NB4 (cell line): ENCODE results near the gene CST9.

ENCODE experiments used
- DNase-seq: peaks from one replicate; pipeline ENCODE4 v3.0.0; 2010; ENCODE audit warnings: low read depth
- H3K4me3 ChIP-seq: one replicate; pipeline ENCODE4 v1.5.1; 2011; ENCODE audit warnings: mild to moderate bottlenecking, low read depth, low read length, moderate library complexity
- CTCF ChIP-seq: IDR thresholded peaks from one replicate; pipeline ENCODE4 v1.5.1; 2012; ENCODE audit warnings: low read depth, low read length
- MAX ChIP-seq: IDR thresholded peaks from 2 replicates; pipeline ENCODE4 v1.6.1; 2011; ENCODE audit warnings: low read depth, low read length
- MYC ChIP-seq: IDR thresholded peaks from 2 replicates; pipeline ENCODE4 v1.6.1; 2011; ENCODE audit warnings: low read depth, low read length
- POLR2A ChIP-seq: IDR thresholded peaks from 2 replicates; pipeline ENCODE4 v1.6.1; 2011; ENCODE audit warnings: mild to moderate bottlenecking; ENCODE audit not compliant: insufficient read length; ENCODE audit errors: extremely low read depth

Gene CST9

DNA sequence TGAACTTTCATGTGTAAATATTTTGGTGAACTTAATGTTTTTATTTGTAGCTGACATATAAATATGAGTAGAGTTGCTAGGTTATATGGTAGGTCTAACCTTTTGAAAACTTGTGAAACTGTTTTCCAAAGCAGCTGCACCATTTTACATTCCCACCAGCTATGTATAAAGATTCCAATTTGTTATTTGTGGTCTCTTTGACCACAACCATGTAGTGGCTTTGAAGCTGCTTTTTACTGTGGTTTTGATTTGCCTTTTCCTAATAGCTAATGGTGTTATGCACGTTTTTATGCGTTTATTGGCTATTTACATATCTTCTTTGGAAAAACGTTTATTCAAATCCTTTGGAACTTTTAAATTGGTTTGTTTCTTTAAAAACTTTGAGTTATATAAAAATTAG is 21.8 kb upstream of the CST9 start:
- no peak for DNase-seq
- H3K4me3 ChIP-seq: no peak overlapping the region
- TF ChIP-seq MYC: no peak
- no peak for TF ChIP-seq POLR2A
- no peak for TF ChIP-seq MAX
- TF ChIP-seq CTCF: no peak

DNA sequence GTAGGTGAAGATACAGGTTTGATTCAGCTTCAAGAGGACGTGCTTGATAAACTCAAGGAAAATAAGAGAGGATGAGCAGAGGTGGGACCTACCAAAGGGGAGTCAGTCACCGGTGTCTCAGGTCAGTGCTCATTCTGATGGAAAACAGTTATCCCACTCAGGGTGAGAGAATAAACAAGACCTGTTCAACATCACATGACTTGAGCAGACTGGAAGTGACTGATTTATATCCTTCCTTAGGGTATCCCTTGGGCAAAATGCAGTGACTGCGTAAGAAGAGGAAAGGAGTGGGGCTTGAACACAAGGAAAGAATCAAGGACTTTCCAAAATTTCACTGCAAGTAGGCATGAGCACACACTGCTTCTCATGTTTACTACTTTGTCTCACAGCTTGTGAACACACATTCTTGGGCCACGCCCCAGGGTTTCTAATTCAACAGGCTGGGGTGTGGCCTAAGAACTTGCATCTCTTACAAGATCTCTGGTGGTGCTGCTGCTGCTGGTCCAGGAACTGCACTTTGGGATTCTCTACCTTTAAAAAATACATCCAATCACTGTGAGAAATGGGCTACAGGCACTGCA is 20.4 kb upstream of the CST9 start:
- DNase-seq: no peak
- TF ChIP-seq POLR2A: no peak
- no peak for TF ChIP-seq MAX
- TF ChIP-seq MYC: no peak
- no peak for TF ChIP-seq CTCF
- H3K4me3 ChIP-seq: no peak overlapping the region

DNA sequence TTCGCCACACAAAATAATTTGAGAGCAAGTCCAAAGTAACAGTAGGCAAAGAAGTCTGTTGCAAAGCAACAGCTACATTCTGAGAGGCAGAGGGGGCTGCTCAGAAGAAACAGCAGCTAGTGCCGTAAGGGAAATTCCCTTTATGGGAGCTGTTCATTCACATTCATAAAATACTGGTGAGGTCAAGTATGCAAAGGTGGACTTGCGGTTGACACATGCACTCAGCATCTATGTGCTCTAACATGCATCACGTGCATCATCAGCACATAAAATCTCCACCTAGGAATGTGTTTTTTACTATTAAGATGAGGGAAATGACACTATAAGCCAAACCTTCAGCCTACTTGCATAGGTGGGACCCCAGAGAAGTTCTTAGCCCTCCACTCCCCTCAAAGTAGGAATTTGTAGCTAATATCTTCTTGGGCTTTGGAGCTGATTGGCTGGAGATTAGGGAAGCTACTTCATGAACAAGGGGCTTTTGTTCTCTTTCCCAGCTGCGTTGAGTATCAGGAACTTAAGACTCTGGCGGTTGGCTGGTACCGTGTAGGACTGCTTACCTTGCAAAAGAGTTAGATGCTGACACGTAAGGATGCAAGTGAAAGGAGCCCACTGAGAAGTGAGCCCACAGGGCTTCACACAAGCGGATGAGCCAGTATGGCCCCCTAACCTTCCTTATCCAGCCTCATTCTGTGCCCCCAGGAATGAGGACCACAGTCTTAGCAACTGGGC is 19.7 kb upstream of the CST9 start:
- TF ChIP-seq CTCF (no peak), MAX (no peak), POLR2A (no peak), MYC (no peak)
- DNase-seq: no peak
- no peak overlapping the region for H3K4me3 ChIP-seq

GRCh38 chr20:23624324-23624691 is 18.6 kb upstream of the CST9 start:
- DNase-seq: no peak
- H3K4me3 ChIP-seq: no peak overlapping the region
- no peak for TF ChIP-seq POLR2A
- TF ChIP-seq MYC: no peak
- TF ChIP-seq CTCF: no peak
- TF ChIP-seq MAX: no peak

DNA sequence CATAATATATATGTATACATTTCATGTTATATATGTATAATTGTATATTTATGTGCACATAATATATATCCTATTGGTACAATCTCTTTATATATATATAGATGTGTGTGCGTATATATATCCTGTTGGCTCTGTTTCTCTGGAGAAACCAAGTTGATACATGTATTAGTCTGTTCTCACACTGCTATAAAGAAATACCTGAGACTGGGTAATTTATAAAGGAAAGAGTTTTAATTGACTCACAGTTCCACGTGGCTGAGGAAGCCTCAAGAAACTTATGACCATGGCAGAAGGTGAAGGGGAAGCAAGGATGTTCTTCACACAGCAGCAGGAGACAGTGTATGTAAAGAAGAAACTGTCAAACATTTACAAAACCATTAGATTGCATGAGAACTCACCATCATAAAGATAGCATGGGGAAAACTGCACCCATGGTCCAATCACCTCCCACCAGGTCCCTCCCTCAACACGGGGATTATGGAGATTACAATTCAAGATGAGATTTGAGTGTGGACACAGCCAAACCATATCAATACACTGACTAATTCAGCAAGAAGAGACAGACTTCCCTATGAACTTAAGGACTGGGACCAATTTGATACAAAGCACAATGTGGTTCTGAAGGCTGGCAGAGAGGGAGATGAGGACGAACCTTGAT is 18.1 kb upstream of the CST9 start:
- no peak overlapping the region for H3K4me3 ChIP-seq
- no peak for DNase-seq
- TF ChIP-seq MYC (no peak), POLR2A (no peak), CTCF (no peak), MAX (no peak)
